Amniotic stem cell (primary cell): ENCODE data around the gene SGMS1.
"Not testable (repeated sequence)": the region's sequence is repeated elsewhere in the genome, so short reads cannot be mapped to it uniquely, and the experiment has no call there.

Source experiments
- DNase-seq: peaks from one replicate; lab custom pipeline; 2025; lab: John Stamatoyannopoulos, UW

SGMS1 gene

DNA sequence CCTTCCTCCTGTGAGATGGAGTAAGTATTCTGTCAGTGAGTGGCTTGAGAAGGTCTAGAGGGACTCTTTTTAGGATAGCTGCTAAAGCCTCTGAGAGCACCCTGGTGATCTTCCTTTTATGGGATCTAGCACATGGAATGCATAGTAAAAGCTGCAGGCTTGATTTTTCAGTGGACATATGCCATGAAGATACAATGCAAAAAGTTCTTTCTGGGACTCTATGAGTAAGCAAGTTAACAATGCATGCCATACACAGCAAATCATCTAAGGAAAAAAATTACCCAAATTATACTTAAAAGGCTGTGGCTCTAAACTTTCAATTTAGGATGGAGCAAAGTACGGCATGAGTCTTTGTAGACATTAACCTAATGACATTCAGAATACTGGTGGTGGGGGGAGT lies 154.5 kb downstream of the SGMS1 start:
- no peak for DNase-seq

DNA sequence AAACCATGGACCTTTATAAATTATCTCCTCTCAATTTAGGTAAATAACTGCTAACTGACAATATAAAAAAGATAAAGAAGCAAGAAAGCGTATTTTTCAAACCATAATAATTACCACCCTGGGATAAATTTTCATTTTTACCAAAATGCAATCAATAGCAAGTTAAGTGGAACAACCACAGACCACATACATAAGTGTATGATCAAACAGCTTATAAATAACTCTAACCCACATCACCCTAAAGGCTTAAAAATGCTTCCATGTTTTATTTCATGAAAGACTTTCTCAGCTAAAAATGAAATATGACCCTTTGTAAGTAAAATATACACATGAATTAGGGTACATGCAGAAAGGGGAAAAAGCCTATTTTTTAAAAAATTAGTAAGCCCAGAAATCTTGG lies 156.5 kb downstream of the SGMS1 start:
- DNase-seq = no peak

DNA sequence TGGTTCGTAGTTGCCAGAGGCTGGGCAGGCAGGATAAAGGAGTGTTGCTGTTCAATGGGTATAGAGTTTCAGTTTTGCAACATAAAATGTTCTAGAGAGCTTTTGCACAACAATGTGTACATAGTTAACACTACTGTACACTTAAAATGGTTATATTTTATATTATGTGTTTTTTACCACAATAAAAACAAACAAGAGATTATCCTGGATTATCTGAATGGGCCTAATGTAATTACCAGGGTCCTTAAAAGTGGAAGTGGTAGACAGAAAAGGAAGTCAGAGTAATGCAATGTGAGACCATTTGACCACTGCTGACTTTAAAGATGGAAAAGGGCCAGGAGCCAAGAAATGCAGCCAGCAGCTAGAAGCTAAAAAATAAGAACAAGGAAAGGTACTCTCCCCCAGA lies 159.7 kb downstream of the SGMS1 start:
- no peak for DNase-seq

DNA sequence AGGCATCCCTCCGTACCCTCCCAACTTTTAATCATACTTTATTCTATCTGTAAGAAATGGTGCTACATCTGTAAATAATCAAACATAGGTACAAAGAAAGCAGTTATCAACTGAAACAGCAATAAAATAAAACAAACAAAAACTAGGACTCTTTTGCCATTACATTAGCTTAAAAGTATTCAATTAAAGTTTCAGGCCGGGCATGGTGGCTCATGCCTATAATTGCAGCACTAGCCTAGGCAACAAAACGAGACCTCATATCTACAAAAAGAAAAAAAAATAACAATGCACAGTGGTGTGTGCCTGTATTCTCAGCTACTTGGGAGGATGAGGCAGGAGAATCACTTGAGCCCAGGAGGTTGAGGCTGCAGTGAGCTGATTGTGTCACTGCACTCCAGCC lies 161.9 kb downstream of the SGMS1 start:
- no peak for DNase-seq

DNA sequence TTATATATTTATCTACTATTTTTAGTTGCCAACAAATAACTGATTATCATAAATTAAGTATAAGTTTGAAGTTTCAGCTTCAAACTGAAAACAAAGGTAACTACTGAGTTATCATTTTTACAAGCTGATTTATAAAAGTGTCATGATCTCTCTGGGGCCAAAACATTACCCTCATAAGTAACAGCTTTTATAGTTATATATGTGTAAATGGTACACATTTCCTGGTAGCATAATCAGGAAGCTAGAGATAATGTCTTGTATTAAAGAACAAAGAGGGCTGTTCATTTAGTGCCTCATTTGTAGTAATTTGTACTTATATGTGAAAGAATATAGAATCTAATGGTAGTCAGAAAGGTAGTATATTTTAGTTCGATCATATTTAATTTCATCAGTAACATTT lies 162.6 kb downstream of the SGMS1 start:
- no peak for DNase-seq

DNA sequence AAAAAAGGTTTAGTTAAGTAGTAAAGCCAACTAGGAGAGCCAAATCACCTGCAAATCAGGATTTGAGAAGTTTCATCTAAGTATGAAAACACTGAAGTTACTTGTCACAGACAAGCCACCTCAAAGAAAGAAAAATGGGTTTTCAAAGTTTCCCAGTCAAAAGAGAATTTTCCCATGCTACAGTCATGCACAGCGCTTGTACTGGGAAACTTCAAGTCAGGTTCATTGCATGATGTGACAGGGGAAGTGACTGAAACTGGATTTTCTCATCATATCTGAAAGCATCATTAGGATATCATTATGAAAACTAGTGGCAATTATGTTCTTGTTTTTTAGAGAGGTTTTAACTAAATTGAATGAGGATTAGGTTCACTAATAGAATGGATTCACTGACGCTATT lies 167.0 kb downstream of the SGMS1 start:
- DNase-seq = no peak

DNA sequence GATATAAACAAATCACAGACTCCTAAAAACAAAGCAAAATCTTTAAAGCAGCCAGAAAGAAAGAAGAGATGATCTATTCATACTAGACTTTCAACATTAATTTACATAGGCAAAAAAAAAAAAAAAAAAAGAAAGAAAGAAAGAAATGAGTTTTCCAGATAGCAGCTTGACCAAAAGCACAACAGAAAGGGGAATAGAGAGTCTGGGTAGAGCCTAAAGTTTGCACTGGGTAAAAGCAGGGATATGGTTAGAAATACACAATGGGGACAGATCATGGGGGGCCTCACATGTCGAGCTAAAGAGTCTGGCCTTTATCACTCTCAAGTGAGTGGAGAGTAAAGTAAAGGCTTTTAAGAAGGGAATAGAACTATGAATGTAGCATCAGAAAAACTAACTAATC lies 169.8 kb downstream of the SGMS1 start:
- DNase-seq = no peak

DNA sequence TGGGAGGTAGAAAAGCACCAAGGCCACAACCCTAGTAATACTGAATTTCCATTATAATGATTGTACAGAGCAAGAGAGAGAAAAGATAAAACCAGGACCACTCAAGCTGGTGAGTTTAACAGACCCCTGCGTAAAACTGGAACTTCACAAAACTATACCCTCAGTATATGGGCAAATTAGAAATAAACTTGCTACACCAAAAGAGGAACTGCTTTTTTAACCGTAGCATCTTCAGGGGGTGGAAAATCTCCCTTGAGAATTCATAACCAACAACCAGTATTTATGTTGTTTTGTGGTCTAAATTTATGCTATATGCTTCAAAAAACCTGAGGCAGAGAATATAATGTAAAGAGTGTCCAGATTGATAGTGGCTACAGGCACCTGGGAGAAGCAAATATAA lies 171.2 kb downstream of the SGMS1 start:
- no peak for DNase-seq

DNA sequence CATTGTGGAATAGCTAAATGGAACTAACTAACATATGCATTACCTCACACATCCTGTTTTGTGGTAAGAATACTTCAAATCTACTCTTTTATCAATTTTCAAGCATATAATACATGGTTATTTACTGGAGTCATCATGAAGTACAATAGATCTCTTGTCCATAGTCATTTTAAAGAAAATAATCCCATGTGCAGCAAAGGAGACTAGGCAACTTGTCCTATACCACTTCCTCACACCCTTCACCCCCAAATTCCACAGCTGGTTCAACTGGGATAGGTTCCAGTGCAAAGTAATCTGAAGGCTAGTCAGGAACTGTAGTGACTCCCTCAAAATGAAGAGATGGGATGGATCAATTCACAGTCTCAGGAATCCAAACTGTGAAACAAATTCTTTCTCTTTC lies 176.1 kb downstream of the SGMS1 start:
- no peak for DNase-seq

DNA sequence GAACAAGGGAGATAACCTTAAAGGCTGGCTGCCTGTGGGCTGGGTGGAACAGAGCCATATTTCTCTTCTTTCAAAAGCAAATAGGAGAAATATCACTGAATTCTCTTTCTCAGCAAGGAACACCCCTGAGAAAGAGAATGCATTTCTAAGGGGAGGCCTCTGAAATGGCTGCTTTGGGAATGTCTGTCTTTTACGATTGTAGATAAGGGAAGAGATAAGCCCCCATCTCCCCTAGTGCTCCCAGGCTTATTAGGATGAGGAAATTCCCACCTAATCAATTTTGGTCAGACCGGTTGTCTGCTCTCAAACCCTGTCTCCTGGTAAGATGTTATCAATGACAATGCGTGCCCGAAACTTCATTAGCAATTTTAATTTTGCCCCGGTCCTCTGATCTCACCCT lies 178.0 kb downstream of the SGMS1 start:
- DNase-seq = not testable (repeated sequence)

DNA sequence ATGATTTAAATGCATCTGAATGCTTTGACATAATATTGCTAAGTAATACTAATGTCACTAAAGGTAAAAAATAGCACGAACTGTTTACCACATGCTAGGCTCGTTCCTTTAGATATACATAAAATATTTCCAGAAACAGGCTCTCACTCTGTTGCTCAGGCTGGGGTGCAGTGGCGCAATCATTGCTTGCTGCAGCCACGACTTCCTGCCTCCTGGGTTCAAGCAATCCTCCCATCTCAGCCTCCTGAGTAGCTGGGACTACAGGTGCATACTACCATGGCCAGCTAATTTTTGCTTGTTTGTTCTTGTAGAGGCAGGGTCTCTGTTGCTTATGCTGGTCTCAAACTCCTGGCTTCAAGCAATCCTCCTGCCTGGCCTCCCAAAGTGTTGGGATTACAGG lies 183.3 kb downstream of the SGMS1 start:
- DNase-seq = no peak

DNA sequence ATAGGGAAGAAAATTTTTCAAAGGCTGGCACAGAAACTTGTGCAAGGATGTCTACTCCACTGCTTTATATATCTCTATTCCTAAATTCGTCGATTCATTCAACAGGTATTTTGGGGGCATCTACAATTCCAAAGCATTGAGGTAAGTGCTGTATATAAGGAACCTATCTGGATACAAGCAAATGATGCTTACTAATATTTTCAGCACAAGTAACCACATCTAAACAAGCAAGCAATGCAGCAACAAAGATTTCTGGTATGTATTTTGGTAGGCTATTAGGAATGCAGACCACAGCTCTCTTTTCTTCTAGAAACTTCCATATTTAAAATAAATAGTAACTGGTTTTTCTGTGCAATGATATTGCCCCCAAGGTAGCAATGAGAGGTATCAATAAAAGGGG lies 183.9 kb downstream of the SGMS1 start:
- DNase-seq = no peak

DNA sequence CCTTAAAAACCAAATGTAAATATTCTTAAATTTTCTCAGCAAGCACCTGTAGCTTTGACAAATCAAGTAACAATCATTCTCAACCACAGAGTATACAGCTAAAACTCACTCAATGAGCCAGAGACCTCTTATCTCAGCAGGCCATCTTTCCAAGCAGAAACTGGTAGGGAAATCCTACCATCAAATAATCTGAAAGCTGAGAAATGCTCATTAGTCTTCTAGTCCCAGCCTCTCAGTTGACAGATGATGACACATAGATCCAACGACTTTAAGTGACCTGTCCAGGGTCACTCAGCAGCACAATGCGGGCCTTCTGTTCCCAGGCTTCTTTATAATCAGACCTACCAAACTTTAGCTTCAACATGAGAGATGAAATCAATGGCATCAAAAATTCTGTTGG lies 184.6 kb downstream of the SGMS1 start:
- no peak for DNase-seq

DNA sequence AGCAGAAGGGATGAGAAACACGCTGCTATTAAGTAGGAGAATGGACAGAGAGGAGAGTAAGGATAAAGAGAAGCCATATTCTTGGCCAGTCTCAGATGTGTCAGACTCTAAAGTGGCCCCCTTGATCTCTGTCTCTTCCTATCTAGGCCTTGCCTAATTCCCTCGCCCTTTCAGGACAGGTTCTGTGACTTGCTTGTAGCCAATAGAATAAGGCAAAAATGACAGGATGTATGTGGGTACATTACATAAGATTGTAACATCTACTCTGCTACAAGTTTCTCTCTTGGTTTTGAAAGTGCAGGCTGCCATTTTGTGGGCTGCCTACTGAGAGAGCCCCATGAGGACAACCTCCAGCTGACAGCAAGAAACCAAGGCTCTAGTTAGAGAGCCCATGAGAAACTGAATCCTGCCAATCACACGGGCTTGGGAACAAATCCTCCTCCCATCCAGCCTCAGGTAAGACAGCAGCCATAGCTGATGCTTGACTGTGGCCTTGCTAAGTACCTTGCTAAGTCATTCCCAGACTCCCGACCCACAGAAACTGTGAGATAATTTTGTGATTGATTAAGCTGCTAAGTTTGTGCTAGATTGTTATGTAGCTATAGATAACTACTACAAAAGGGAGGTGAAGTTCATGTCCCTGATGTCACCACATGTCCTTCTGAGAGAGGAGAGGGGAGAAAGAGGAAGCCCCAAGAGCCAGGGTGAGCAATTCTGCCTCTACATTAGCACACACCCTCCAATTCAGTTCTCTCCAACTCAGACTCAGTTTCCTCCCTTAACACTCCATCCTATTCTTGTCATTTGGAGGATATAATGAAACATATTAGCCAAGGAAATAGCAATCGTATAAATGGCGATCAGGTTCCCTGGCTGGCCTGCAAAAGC lies 185.5 kb downstream of the SGMS1 start:
- no peak for DNase-seq

DNA sequence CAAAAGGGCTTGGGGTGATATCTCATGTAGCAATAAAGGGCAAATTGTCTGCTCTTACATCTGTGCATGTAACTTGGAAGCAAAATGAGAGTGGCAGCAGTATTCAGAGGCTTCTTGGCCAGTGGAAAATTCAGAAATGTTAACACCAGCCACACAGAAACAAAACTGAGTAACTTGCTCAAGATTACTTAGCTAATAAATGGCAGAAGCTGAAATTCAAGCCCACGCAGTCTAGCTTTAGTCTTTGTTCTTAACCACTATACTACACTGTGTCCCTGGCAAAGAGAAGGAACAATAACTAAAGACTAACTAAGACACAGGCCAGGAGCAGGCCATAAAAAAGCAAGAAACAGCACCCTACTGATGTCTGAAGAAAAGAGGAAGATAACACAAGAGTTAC lies 186.5 kb downstream of the SGMS1 start:
- no peak for DNase-seq

DNA sequence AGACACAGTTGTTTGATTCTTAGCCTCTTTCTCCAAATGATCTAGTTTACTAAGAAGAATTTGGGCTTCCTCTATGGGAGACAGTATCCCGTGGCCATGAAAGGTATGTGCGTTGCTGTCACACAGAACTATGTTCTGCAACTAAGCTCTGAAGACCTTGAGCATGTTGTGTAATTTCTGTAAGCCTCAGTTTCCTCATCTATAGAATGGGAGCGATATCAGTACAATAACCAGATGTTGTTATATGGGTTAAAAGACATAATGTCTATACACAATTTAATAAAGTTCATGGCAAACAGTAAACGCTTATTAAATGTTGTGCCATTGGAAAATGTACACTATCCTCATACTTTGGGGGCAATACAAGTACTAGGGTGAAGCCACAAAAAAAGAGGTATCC lies 187.0 kb downstream of the SGMS1 start:
- no peak for DNase-seq

DNA sequence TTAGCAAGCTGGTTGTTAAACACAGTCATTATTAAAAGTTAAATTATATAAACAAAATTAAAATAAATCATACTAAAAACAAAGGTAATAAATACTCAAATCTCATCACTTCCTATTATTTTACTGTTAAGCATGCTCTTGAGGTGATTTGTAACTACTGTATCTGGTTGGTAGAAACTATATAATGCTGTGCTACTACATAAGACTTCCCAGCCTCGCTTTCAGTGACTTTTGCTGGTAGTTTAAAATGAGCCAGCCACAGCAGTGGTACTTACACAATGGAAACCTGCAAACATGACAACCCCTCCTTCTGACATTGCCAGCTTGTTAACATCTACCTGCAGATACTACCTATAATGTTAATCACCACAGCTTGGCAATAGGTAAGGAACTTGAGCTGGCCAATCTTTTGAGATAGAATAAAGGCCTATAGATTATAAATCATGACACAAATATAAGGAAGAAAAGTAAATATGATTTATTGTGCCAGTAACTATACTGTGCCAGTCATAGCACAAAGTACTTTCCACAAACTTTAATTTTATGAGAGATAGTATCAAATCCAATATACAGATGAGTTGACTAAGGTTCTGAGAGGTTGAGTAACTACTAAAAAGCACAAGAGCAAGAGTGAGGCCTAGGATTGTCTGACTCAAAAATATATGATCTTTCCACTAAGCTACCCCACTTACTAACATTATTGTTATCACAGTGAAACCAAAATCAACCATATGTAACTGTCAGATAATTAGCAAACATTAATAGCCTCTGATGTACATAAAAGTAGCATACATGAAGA lies 191.3 kb downstream of the SGMS1 start:
- DNase-seq = no peak

DNA sequence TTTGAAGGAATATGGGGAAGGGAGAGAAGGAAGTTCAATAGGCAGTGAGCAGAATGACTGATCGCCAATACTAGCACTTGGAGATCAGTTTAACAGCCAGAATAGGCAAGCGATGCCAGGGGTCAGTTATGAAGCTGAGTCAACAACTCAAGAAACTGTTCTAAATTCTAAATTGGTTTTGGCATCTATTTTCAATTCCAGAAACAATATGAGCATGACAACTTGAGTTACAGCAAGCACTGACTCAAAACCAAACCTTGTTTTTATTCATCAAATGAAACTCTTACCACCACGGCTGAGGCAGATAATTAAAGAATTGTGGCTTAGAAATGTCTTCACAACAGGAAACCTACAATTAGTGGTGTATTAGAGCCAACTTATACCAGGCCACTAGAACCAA lies 192.0 kb downstream of the SGMS1 start:
- no peak for DNase-seq

DNA sequence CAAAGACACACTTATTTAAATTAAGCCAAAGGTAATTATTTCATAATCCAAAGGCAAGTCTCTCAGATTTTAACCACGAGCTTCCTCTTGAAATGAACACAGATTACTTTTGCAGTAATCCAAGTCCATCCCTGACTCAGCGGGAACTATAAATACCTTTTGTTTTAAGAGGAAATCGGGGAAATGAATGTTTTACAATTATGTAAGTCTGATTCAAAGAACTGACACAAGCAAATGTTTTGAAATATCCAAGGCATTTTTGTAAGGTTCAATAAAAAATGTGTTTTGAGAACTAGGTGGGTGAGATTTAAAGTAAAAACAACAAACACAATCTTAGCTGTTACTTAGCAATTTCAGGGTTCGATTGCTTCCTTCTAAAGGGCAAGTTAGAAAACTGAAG lies 192.6 kb downstream of the SGMS1 start:
- DNase-seq = no peak

DNA sequence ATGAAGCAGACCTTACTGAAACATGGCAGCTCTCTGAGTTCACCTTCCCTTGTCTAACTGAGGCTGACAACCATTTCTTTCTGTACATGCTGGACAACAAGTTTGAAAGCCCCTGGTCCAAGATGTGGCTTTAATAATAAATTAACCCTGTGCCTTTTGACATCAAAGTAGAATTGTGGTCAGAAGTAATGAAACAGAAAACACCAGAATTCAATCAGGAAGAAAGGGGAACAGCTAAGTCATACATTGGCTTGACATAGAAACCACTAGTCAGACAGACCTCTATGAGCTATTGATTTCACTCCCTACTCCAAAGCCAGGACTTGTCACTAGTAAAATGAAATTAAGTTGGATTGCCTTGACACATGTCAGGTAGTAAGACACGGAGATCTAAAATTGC lies 197.3 kb downstream of the SGMS1 start:
- DNase-seq = no peak

DNA sequence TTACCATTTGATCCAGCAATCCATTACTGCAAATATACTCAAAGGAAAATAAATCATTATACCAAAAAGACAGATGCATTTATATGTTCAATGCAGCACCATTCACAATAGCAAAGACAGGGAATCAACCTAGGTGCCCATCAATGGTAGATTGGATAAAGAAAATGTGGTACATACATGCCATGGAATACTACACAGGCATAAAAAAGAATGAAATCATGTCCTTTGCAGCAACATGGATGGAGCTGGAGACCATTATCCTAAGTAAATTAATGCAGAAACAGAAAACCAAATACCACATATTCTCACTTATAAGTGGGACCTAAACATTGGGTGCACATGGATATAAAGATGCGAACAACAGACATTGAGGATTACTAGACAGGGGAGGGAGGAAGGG lies 198.5 kb downstream of the SGMS1 start:
- DNase-seq = not testable (repeated sequence)

DNA sequence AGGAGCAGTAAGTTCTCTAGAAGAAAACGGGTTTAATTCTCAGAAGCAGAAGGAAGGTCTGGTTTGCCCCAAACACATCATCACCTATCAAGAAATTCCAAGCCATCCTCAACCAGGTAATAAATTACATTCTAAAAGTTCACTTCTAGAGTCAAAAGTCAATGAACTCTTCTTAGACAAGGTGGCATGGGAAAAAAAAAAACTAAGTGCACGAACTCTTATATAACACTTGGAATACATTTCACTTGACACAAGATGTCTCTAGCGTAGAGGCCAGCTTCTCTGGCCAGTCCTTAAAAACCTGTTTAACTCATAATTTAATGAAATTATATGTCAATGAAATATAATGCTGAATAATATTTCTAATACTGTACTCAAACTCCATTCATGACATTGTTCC lies 200.3 kb downstream of the SGMS1 start:
- no peak for DNase-seq

DNA sequence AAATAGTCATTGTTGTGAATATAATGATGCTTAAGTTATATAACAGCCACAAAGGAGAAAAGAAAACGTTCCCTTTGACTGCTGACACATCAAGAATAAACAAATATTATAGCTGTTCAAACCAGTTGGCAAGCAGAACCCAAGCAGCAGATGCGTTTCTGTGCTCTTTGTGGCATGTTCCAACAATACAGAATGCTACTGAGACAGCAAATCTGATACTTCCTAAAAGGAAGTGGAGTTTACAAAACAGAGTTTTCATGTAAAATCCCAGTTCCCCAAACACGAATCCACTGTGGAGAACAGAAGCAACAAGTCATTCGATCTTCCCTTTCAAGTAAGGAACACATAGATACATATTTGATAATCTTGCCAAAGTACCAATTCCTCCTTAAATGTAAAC lies 201.5 kb downstream of the SGMS1 start:
- DNase-seq = no peak
